Endothelial cell of umbilical vein (primary cell): ENCODE measurements around the gene FAM222A. TPM values are rescaled to one million over a fixed set of nuclear protein-coding genes. Genes with fewer than 3 reads are reported as not detected.

Experiments used
- BruUV-seq: library from RNA; stranded (reverse); fragments of 400-500 nt; replicated peaks from 2 replicates; lab custom pipeline; 2021; lab: Mats Ljungman, UMichigan
- CTCF ChIA-PET: fragments of 300-600, 350-600 bp; sonication (Branson Sonifier 250); formaldehyde crosslinking; loops from one replicate; lab custom pipeline; 2021; ENCODE audit warnings: antibody characterized with exemption, inconsistent platforms; lab: Charles Lee
- POLR2A ChIA-PET: fragments of 300-600, 350-600 bp; sonication (Branson Sonifier 250); formaldehyde crosslinking; loops from one replicate; lab custom pipeline; 2021; ENCODE audit warnings: antibody characterized with exemption, inconsistent platforms; lab: Charles Lee
- DNase-seq: peaks from one replicate; pipeline ENCODE4 v3.0.0-alpha.2; 2011; ENCODE audit warnings: low read depth, low spot score
- FAIRE-seq: peaks from 2 replicates; lab custom pipeline; 2011; peaks lifted over from hg19 to GRCh38; lab: Jason Lieb, UNC
- H2AFZ ChIP-seq: 2 replicates; pipeline ENCODE4 v1.6.0; 2012; ENCODE audit warnings: low read depth, low read length, control low read depth, inconsistent platforms
- H3K27ac ChIP-seq: 2 replicates; pipeline ENCODE4 v1.5.1; 2011; ENCODE audit warnings: low read depth, mild to moderate bottlenecking, control low read depth, low read length, moderate library complexity; ENCODE audit not compliant: insufficient read depth
- H3K27me3 ChIP-seq, 2 experiments: 2 replicates each; pipeline versions ENCODE4 v1.6.0 to v1.6.1; 2011; ENCODE audit warnings: low read length in 2 of 2, mixed read lengths in 1 of 2; ENCODE audit not compliant: control insufficient read depth in 2 of 2, insufficient read depth in 2 of 2
- H3K36me3 ChIP-seq, 2 experiments: 2 replicates in 1 of 2; 3 replicates in 1 of 2; pipeline ENCODE4 v1.5.1; 2011; ENCODE audit warnings: low read length in 2 of 2, mild to moderate bottlenecking in 1 of 2, moderate library complexity in 1 of 2; ENCODE audit not compliant: control insufficient read depth in 2 of 2, insufficient read depth in 2 of 2; ENCODE audit errors: extremely low read depth in 1 of 2
- H3K4me1 ChIP-seq: 3 replicates; pipeline ENCODE4 v1.5.1; 2011; ENCODE audit warnings: mild to moderate bottlenecking, low read length; ENCODE audit not compliant: control insufficient read depth, insufficient read depth; ENCODE audit errors: extremely low read depth
- H3K4me2 ChIP-seq: 2 replicates; pipeline ENCODE4 v1.6.1; 2011; ENCODE audit warnings: low read length, control low read depth, mixed read lengths; ENCODE audit not compliant: insufficient read depth
- H3K4me3 ChIP-seq, 3 experiments: fragments of 200-600 bp in 1 of 3; sonication (generic), shearing (Covaris generic) in 1 of 3; replicated peaks in 1 of 3; 2 replicates each; pipeline ENCODE4 v1.5.1; 2011 to 2016; ENCODE audit warnings: control low read depth in 3 of 3, low read length in 3 of 3, mild to moderate bottlenecking in 2 of 3, inconsistent platforms in 1 of 3, low read depth in 1 of 3, moderate library complexity in 1 of 3; ENCODE audit not compliant: insufficient read depth in 1 of 3
- H3K79me2 ChIP-seq: 2 replicates; pipeline ENCODE4 v1.6.0; 2012; ENCODE audit warnings: low read length, inconsistent platforms; ENCODE audit not compliant: control insufficient read depth, insufficient read depth
- H3K9ac ChIP-seq: replicated peaks from 2 replicates; pipeline ENCODE3; 2011; ENCODE audit warnings: low read length, control low read depth; ENCODE audit not compliant: insufficient read depth; ENCODE audit errors: extremely low read depth
- H3K9me1 ChIP-seq: replicated peaks from 3 replicates; pipeline ENCODE4 v1.6.0; 2011; ENCODE audit warnings: mild to moderate bottlenecking, low read length; ENCODE audit not compliant: control insufficient read depth, insufficient read depth; ENCODE audit errors: extremely low read depth
- H3K9me3 ChIP-seq: replicated peaks from 2 replicates; pipeline ENCODE4 v1.5.1; 2012; ENCODE audit warnings: low read length, inconsistent platforms; ENCODE audit not compliant: control insufficient read depth, insufficient read depth
- H4K20me1 ChIP-seq: replicated peaks from 2 replicates; pipeline ENCODE3; 2011; ENCODE audit warnings: mild to moderate bottlenecking, low read length; ENCODE audit not compliant: control insufficient read depth, insufficient read depth; ENCODE audit errors: extremely low read depth
- CTCF ChIP-seq, 2 donors: IDR thresholded peaks; 1 replicate in 1 of 2; 2 replicates in 1 of 2; pipeline ENCODE4 v1.5.1; 2011; ENCODE audit warnings: low read length in 2 of 2, mild to moderate bottlenecking in 2 of 2, moderate library complexity in 2 of 2, control low read depth in 1 of 2, inconsistent platforms in 1 of 2, low read depth in 1 of 2; ENCODE audit not compliant: insufficient read depth in 1 of 2; ENCODE audit errors: extremely low read depth in 1 of 2
- EZH2 ChIP-seq: IDR thresholded peaks from 2 replicates; pipeline ENCODE4 v1.6.1; 2012; ENCODE audit warnings: borderline replicate concordance, low read depth, mild to moderate bottlenecking, moderate library complexity, low read length, inconsistent platforms; ENCODE audit not compliant: severe bottlenecking
- FOS ChIP-seq: IDR thresholded peaks from 2 replicates; pipeline ENCODE4 v1.6.1; 2011; ENCODE audit warnings: mild to moderate bottlenecking, low read length, moderate library complexity, borderline replicate concordance; ENCODE audit not compliant: insufficient read depth
- GATA2 ChIP-seq: IDR thresholded peaks from 2 replicates; pipeline ENCODE4 v1.7.0; 2011; ENCODE audit warnings: low read depth, mild to moderate bottlenecking, moderate library complexity, mixed read lengths, low read length; ENCODE audit not compliant: insufficient read length, insufficient read depth
- JUN ChIP-seq: IDR thresholded peaks from 2 replicates; pipeline ENCODE4 v1.6.1; 2011; ENCODE audit warnings: borderline replicate concordance, low read depth; ENCODE audit not compliant: insufficient read length, insufficient read depth
- MAX ChIP-seq: IDR thresholded peaks from 2 replicates; pipeline ENCODE4 v1.6.1; 2011; ENCODE audit not compliant: insufficient read depth, insufficient read length
- MYC ChIP-seq: IDR thresholded peaks from one replicate; pipeline ENCODE4 v1.6.1; 2011; ENCODE audit warnings: mild to moderate bottlenecking, low read depth, low read length
- POLR2A ChIP-seq: IDR thresholded peaks from 2 replicates; pipeline ENCODE4 v1.6.1; 2012; ENCODE audit warnings: low read depth, mild to moderate bottlenecking, control low read depth, low read length
- POLR2AphosphoS5 ChIP-seq: IDR thresholded peaks from 2 replicates; pipeline ENCODE4 v1.6.1; 2012; ENCODE audit warnings: low read depth, mild to moderate bottlenecking, control low read depth, low read length, moderate library complexity; ENCODE audit not compliant: insufficient read depth
- dilution Hi-C: fragments of 300-500 bp; cut with MboI; formaldehyde crosslinking; loops from one replicate; pipeline ENCODE4 v1.15.0; 2019; ENCODE audit warnings: low sequenced_read_pairs; ENCODE audit not compliant: extremely low pct_ligation_motif_present
- intact Hi-C: fragments of 100-400 bp; cut with micrococcal nuclease; formaldehyde crosslinking; loops from one replicate; pipeline ENCODE4 v1.10.0; 2022
- polyA plus RNA-seq, 4 experiments: library from polyadenylated mRNA; depleted of rRNA in 3 of 4; stranded (reverse) in 3 of 4; unstranded in 1 of 4; fragments of >200 nt; gene quantifications; 2 replicates each; pipeline versions ENCODE4 v1.2.1 to v1.2.3, GENCODE V29; 2011 to 2012; ENCODE audit warnings: missing spikeins in 1 of 4
- total RNA-seq: library from RNA; stranded (reverse); gene quantifications from 2 replicates; pipeline ENCODE4 v1.2.3, GENCODE V29; 2021

FAM222A gene
- total and polyA plus RNA-seq, 2 donors (not counting 3 experiments of a cell fraction or from before 2014, with no cell fraction given), result 0.62 to 1.7 TPM

- no peaks in the 10 kb centered on the region for H4K20me1 ChIP-seq
- H3K4me2 ChIP-seq, result no peak overlapping the region
- H3K27me3 ChIP-seq, result peaks cover 15 to 20% of the 10 kb centered on the region in 2 experiments
- DNase-seq, result no peak
- no peak for FAIRE-seq
- no TSS peak for BruUV-seq
- H2AFZ ChIP-seq, result no peak overlapping the region
- H3K27ac ChIP-seq, result no peak overlapping the region
- H3K9ac ChIP-seq, result no peak overlapping the region
- intact Hi-C loops, result loop anchor here (5.0 to 10.0 kb wide), 2 partner anchors 60 to 143 kb away; partner anchors contain the start of genes MMAB and MVK
- no peaks in the 10 kb centered on the region for H3K36me3 ChIP-seq
- H3K4me1 ChIP-seq, result no peaks in the 10 kb centered on the region
- TF ChIP-seq POLR2AphosphoS5, result no peak
- no peak for TF ChIP-seq MAX
- no peak for TF ChIP-seq CTCF (IDR thresholded peaks at IDR 0.05; ENCODE audit: extremely low read depth in 1 of 2, insufficient read depth in 1 of 2, low read depth in 1 of 2, low read length in 2 of 2)
- TF ChIP-seq JUN, result no peak
- TF ChIP-seq EZH2, result no peak
- TF ChIP-seq POLR2A, result no peak
- TF ChIP-seq GATA2, result no peak
- no peak for TF ChIP-seq MYC
- no peak for TF ChIP-seq FOS
- no peaks in the 10 kb centered on the region for H3K9me3 ChIP-seq
- H3K4me3 ChIP-seq, result no peak overlapping the region
- no peaks in the 10 kb centered on the region for H3K79me2 ChIP-seq
- dilution Hi-C loops, result no loop called here
- POLR2A ChIA-PET, result no interaction called here
- CTCF ChIA-PET, result interaction anchor here (1.1 to 2.8 kb wide), 3 partner anchors 8 to 290 kb away, joined by 3 to 16 read pairs (median 5); no protein-coding TSS in a partner anchor
- no peaks in the 10 kb centered on the region for H3K9me1 ChIP-seq
These were observed 4.0 kb downstream of the FAM222A start for GRCh38 chr12:109717390-109718357.
